LNCaP clone FGC (cell line): ENCODE measurements around the gene KCNH6.

Experiments used
- DNase-seq: peaks from one replicate; pipeline ENCODE4 v3.0.0-alpha.2; 2011; ENCODE audit warnings: low read depth
- H3K4me3 ChIP-seq: 2 replicates; pipeline ENCODE4 v1.5.1; 2011; ENCODE audit warnings: mild to moderate bottlenecking, low read depth, low read length, control low read depth
- TF ChIP-seq, protein P1 (sequence below): IDR thresholded peaks from 2 replicates; pipeline ENCODE4 v1.5.1; 2012; ENCODE audit warnings: mild to moderate bottlenecking; ENCODE audit not compliant: control insufficient read depth, insufficient read depth; ENCODE audit errors: extremely low read depth

Gene KCNH6

DNA sequence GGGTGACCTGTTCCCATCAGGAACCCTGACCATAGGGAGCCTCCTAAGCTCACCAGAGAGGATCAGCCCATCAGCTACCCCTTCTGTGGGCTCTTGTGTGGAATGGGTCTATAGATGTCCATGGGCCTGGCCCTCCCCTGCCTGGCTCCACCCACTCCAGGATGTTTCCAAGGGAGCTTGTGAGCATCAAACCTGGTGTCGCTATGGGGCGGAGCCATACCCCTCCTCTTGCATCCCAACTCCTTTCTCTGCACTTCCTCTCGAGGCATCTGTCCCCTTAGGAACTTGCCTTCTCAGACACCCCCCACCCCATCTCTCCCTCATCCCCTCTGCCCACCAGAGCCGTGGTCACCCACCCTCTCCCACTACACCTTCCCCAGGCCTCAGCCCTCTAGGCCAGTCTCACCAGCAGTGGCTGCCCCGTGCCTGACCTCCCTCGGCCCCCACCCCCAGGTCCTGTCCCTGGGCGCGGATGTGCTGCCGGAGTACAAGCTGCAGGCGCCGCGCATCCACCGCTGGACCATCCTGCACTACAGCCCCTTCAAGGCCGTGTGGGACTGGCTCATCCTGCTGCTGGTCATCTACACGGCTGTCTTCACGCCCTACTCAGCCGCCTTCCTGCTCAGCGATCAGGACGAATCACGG, 10.4 kb downstream of the KCNH6 start:
- no peak overlapping the region for H3K4me3 ChIP-seq
- no peak for DNase-seq
- TF ChIP-seq, protein P1, sequence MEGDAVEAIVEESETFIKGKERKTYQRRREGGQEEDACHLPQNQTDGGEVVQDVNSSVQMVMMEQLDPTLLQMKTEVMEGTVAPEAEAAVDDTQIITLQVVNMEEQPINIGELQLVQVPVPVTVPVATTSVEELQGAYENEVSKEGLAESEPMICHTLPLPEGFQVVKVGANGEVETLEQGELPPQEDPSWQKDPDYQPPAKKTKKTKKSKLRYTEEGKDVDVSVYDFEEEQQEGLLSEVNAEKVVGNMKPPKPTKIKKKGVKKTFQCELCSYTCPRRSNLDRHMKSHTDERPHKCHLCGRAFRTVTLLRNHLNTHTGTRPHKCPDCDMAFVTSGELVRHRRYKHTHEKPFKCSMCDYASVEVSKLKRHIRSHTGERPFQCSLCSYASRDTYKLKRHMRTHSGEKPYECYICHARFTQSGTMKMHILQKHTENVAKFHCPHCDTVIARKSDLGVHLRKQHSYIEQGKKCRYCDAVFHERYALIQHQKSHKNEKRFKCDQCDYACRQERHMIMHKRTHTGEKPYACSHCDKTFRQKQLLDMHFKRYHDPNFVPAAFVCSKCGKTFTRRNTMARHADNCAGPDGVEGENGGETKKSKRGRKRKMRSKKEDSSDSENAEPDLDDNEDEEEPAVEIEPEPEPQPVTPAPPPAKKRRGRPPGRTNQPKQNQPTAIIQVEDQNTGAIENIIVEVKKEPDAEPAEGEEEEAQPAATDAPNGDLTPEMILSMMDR = no peak

DNA sequence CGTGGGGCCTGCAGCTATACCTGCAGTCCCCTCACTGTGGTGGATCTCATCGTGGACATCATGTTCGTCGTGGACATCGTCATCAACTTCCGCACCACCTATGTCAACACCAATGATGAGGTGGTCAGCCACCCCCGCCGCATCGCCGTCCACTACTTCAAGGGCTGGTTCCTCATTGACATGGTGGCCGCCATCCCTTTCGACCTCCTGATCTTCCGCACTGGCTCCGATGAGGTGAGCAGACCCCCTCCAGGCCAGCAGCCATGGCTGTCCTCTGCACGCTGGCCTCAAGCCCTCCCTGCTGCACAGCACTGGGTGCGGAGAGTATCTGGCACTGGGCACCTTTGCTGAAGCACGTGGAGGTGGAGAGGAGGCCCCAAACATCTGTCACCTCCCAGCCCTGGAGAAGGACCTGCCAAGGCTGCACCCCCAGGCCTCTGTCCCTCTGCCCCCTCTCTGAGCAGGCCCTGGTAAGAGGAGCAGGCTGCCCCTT, 11.0 kb downstream of the KCNH6 start:
- TF ChIP-seq, protein P1 = no peak
- no peak for DNase-seq
- no peak overlapping the region for H3K4me3 ChIP-seq

DNA sequence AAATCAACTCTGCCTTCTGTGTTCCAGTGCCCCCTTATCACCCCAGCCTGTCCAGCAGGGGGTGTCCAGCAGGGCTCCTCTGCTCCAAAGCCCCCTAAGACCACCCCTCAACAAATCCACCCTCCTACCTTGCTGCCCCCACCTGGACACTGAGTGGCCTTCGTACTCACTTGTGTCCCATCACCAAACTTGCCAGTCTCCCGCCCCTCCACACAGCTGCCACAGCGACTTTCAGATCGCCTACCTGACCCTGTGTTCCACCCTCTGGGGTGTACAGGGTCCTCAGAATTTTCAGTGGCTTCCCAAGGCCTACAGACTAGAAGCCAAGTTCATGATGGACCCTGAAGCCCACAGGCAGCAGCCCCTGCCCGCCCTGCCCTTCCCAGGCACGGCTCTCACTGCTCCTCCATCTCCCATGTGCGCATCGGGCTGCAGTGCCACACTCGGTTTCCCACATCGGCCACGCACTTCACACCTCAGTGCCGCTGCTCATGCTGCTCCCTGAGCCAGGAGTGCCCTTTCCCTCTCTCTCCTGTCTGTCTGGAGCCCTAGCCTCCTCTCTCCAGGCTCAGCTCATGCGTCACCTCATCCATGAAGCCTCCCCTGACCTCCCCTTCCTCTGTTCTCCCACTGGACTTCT, 11.8 kb downstream of the KCNH6 start:
- DNase-seq = no peak
- H3K4me3 ChIP-seq = no peak overlapping the region
- TF ChIP-seq, protein P1 = no peak

DNA sequence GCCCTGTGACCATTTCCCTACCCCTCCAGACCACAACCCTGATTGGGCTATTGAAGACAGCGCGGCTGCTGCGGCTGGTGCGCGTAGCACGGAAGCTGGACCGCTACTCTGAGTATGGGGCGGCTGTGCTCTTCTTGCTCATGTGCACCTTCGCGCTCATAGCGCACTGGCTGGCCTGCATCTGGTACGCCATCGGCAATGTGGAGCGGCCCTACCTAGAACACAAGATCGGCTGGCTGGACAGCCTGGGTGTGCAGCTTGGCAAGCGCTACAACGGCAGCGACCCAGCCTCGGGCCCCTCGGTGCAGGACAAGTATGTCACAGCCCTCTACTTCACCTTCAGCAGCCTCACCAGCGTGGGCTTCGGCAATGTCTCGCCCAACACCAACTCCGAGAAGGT, 12.5 kb downstream of the KCNH6 start:
- H3K4me3 ChIP-seq = no peak overlapping the region
- TF ChIP-seq, protein P1 = no peak
- DNase-seq = no peak

DNA sequence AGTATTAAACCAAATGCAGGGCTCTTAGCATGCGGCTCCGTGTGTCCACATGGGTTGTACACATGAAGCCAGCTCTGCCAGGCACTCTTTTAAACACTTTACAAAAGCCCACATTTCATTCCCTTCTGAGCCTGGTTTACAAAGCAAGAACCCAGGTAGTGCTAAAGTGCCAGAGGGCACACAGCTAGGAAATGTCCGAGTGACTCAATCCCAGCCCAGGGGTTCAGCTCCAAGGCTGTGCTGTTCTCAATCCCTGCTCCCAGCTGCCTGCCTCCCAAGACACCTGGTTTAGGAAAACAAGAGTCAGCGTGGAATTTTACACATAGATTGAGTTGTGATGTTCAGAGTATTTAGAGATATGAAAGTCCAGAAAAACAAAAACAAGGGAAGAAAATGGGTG, 13.8 kb downstream of the KCNH6 start:
- no peak for DNase-seq
- TF ChIP-seq, protein P1 = no peak

DNA sequence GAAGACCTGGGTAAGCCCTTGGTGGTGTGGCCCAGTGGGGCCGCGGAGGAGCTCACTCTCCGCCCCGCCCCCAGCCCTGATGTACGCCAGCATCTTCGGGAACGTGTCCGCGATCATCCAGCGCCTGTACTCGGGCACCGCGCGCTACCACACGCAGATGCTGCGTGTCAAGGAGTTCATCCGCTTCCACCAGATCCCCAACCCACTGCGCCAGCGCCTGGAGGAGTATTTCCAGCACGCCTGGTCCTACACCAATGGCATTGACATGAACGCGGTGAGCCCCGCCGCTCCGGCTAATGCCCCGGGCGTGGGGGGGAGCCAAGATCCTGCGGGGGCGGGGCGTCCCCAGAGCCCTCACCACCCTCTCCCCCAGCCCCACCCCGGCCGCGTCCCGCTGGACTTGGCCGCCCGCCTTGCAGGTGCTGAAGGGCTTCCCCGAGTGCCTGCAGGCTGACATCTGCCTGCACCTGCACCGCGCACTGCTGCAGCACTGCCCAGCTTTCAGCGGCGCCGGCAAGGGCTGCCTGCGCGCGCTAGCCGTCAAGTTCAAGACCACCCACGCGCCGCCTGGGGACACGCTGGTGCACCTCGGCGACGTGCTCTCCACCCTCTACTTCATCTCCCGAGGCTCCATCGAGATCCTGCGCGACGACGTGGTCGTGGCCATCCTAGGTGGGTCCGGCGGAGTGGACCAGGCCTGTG, 15.0 kb downstream of the KCNH6 start:
- no peak for DNase-seq
- TF ChIP-seq, protein P1 = no peak

More for the DNA sequence above, 13.8 kb downstream of the KCNH6 start:
- H3K4me3 ChIP-seq = no peak overlapping the region

More for the DNA sequence above, 15.0 kb downstream of the KCNH6 start:
- H3K4me3 ChIP-seq = no peak overlapping the region
